DOHH2 (cell line): Measurements from ENCODE around the gene UROC1.

Source experiments
- H3F3A ChIP-seq: fragments of 200-600 bp; sonication (generic), shearing (Covaris generic); 2 replicates; pipeline ENCODE4 v1.6.0; 2016; ENCODE audit warnings: antibody characterized with exemption, mild to moderate bottlenecking; ENCODE audit not compliant: control insufficient read depth, insufficient read depth
- H3K27ac ChIP-seq: fragments of 200-600 bp; sonication (generic); 2 replicates; pipeline ENCODE4 v1.5.1; 2014; ENCODE audit warnings: low read depth, mild to moderate bottlenecking, low read length, moderate library complexity
- H3K27me3 ChIP-seq: fragments of 200-600 bp; sonication (generic); 2 replicates; pipeline ENCODE4 v1.6.1; 2014; ENCODE audit warnings: mild to moderate bottlenecking, low read length, mixed read lengths; ENCODE audit not compliant: control insufficient read depth
- H3K36me3 ChIP-seq: fragments of 200-600 bp; sonication (generic); 2 replicates; pipeline ENCODE4 v1.6.1; 2014; ENCODE audit warnings: mild to moderate bottlenecking, low read length, moderate library complexity, mixed read lengths; ENCODE audit not compliant: control insufficient read depth
- H3K4me1 ChIP-seq: fragments of 200-600 bp; sonication (generic); 2 replicates; pipeline ENCODE4 v1.6.1; 2014; ENCODE audit warnings: mild to moderate bottlenecking, low read length, mixed read lengths; ENCODE audit not compliant: control insufficient read depth
- H3K4me2 ChIP-seq: fragments of 200-600 bp; sonication (generic); 2 replicates; pipeline ENCODE4 v1.6.0; 2014; ENCODE audit warnings: mild to moderate bottlenecking, low read length, moderate library complexity
- H3K4me3 ChIP-seq: fragments of 200-600 bp; sonication (generic); 2 replicates; pipeline ENCODE4 v1.5.1; 2014; ENCODE audit warnings: mild to moderate bottlenecking, low read length, mixed read lengths
- H3K79me2 ChIP-seq: fragments of 200-600 bp; sonication (generic); 2 replicates; pipeline ENCODE4 v1.6.1; 2014; ENCODE audit warnings: mild to moderate bottlenecking, low read length, mixed read lengths; ENCODE audit not compliant: control insufficient read depth
- H3K9me2 ChIP-seq: fragments of 200-600 bp; sonication (generic); replicated peaks from 2 replicates; pipeline ENCODE4 v1.6.1; 2014; ENCODE audit warnings: mild to moderate bottlenecking, low read length, mixed read lengths; ENCODE audit not compliant: control insufficient read depth
- H3K9me3 ChIP-seq: fragments of 200-600 bp; sonication (generic); 2 replicates; pipeline ENCODE4 v1.6.1; 2014; ENCODE audit warnings: antibody characterized with exemption, low read length, mixed read lengths; ENCODE audit not compliant: control insufficient read depth, insufficient read depth
- H4K20me1 ChIP-seq: fragments of 200-600 bp; sonication (generic); 2 replicates; pipeline ENCODE4 v1.6.0; 2014; ENCODE audit warnings: low read depth, mild to moderate bottlenecking, antibody characterized with exemption, low read length, moderate library complexity; ENCODE audit not compliant: control insufficient read depth, insufficient read depth
- CTCF ChIP-seq: fragments of 200-600 bp; sonication (generic); IDR thresholded peaks from one replicate; pipeline ENCODE4 v1.5.1; 2014; ENCODE audit warnings: antibody characterized with exemption, mild to moderate bottlenecking, low read depth, low read length; ENCODE audit not compliant: poor library complexity, severe bottlenecking
- EZH2phosphoT487 ChIP-seq: fragments of 200-600 bp; sonication (generic); IDR thresholded peaks from 2 replicates; pipeline ENCODE4 v1.6.1; 2017; ENCODE audit warnings: borderline replicate concordance, mild to moderate bottlenecking, antibody characterized with exemption, low read length, moderate library complexity, mixed read lengths

Gene UROC1

GRCh38 chr3:126459763-126460127 lies 57.8 kb downstream of the UROC1 start:
- peaks cover 84% of the 10 kb centered on the region for H3K36me3 ChIP-seq
- H3K79me2 ChIP-seq, result peaks cover 45% of the 10 kb centered on the region
- no peak overlapping the region for H3K27ac ChIP-seq
- H4K20me1 ChIP-seq, result peaks cover 15% of the 10 kb centered on the region
- no peaks in the 10 kb centered on the region for H3K9me3 ChIP-seq
- H3K4me1 ChIP-seq, result no peaks in the 10 kb centered on the region
- no peaks in the 10 kb centered on the region for H3F3A ChIP-seq
- TF ChIP-seq CTCF, result no peak
- no peak for TF ChIP-seq EZH2phosphoT487
- H3K27me3 ChIP-seq, result no peaks in the 10 kb centered on the region
- H3K9me2 ChIP-seq, result no peaks in the 10 kb centered on the region
- H3K4me2 ChIP-seq, result no peak overlapping the region
- H3K4me3 ChIP-seq, result no peak overlapping the region

GRCh38 chr3:126459111-126459762 lies 58.3 kb downstream of the UROC1 start:
- no peak for TF ChIP-seq CTCF
- TF ChIP-seq EZH2phosphoT487, result no peak
- H3K27me3 ChIP-seq, result no peaks in the 10 kb centered on the region
- H3K9me3 ChIP-seq, result no peaks in the 10 kb centered on the region
- peaks cover 84% of the 10 kb centered on the region for H3K36me3 ChIP-seq
- no peaks in the 10 kb centered on the region for H3F3A ChIP-seq
- H3K9me2 ChIP-seq, result no peaks in the 10 kb centered on the region
- H3K4me2 ChIP-seq, result no peak overlapping the region
- peaks cover 13% of the 10 kb centered on the region for H4K20me1 ChIP-seq
- no peak overlapping the region for H3K27ac ChIP-seq
- no peak overlapping the region for H3K4me3 ChIP-seq
- H3K4me1 ChIP-seq, result no peaks in the 10 kb centered on the region
- peaks cover 47% of the 10 kb centered on the region for H3K79me2 ChIP-seq

- peaks cover 47% of the 10 kb centered on the region for H3K79me2 ChIP-seq
- H4K20me1 ChIP-seq, result peaks cover 11% of the 10 kb centered on the region; the same call in 1 of the 2 replicates
Measured at GRCh38 chr3:126456766-126457388, 60.7 kb downstream of the UROC1 start.

More at GRCh38 chr3:126456766-126457388, 60.7 kb downstream of the UROC1 start:
- Histone ChIP-seq H3K36me3 (peaks cover 86% of the 10 kb centered on the region), H3K27ac (no peak overlapping the region), H3K4me3 (no peak overlapping the region), H3K4me2 (no peak overlapping the region), H3K9me3 (no peaks in the 10 kb centered on the region), H3K4me1 (no peaks in the 10 kb centered on the region), H3K9me2 (no peaks in the 10 kb centered on the region), H3F3A (no peaks in the 10 kb centered on the region), H3K27me3 (no peaks in the 10 kb centered on the region)
- TF ChIP-seq EZH2phosphoT487 (no peak), CTCF (no peak)
